IMR-90 (cell line): ENCODE results near the gene FOSB.

Experiments
- CTCF ChIP-seq: conservative IDR thresholded peaks from 2 replicates; pipeline ENCODE4 v1.5.1; 2012; ENCODE audit warnings: mild to moderate bottlenecking, low read depth, low read length, improper control_type of control experiment
- MXI1 ChIP-seq: IDR thresholded peaks from 2 replicates; pipeline ENCODE4 v1.6.1; 2012; ENCODE audit warnings: low read depth, mild to moderate bottlenecking, low read length, moderate library complexity, borderline replicate concordance
- SMC3 ChIP-seq: fragments of 150-350 bp; IDR thresholded peaks from 2 replicates; pipeline ENCODE4 v1.6.1; 2016; ENCODE audit warnings: low read depth, mild to moderate bottlenecking, antibody characterized with exemption, low read length, moderate library complexity

- no peak for TF ChIP-seq MXI1
- no peak for TF ChIP-seq SMC3
- TF ChIP-seq CTCF = no peak
These were observed 28.6 kb upstream of the FOSB start for GRCh38 chr19:45439190-45439568.
